ENCODE measurements around the gene FGF1.
A peak's percentile ranks its signal among the peaks of the same experiment; 100 is the strongest.

FGF1 gene

GRCh38 chr5:142640316-142641005, 45.4 kb downstream of the FGF1 start:
- DNase-seq, result no peak

- no peak for DNase-seq
Observed at GRCh38 chr5:142639455-142639854, 46.4 kb downstream of the FGF1 start.

DNA sequence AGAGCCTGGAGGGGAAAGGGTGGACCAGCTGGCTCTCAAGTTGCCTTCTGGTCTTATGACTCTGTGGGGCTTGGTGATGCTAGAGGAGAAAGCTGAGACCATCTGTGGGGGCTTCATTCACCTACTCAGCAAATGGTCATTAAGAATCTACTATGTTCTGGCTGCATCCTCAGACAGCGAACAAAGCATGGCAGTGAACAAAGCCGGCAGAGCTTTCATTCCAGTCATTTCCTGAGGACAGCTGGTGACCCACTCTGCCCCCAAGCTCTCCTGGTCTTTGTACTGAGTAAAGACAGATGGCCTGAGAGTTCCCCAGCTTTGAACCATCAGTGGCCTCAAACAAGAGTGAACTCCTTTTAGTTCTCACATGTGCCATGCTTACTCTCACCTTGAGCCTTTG, 48.0 kb downstream of the FGF1 start:
- no peak for DNase-seq

- peak; percentile 24 for DNase-seq
Observed at GRCh38 chr5:142636698-142637324, 49.1 kb downstream of the FGF1 start.

DNA sequence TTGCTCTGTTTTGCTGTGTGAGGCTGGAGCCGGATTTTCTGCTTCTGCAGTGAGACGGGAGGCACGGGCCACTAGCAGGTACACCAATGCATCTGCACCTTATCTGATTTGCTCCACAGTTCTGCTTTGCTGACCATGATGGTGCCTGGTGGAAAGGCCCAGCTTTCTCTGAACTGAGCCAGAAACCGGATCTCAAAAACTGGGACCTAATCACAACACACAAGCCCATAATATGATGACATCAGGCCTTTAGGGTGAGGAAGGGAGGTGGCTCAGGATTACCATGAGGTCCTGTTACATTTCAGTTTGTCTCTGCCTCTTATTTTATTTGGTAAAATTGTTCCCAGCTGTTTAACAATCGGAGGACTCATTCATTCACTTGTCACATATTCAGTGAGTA, 49.8 kb downstream of the FGF1 start:
- no peak for DNase-seq

GRCh38 chr5:142634216-142635011, 51.5 kb downstream of the FGF1 start:
- DNase-seq, result no peak

DNA sequence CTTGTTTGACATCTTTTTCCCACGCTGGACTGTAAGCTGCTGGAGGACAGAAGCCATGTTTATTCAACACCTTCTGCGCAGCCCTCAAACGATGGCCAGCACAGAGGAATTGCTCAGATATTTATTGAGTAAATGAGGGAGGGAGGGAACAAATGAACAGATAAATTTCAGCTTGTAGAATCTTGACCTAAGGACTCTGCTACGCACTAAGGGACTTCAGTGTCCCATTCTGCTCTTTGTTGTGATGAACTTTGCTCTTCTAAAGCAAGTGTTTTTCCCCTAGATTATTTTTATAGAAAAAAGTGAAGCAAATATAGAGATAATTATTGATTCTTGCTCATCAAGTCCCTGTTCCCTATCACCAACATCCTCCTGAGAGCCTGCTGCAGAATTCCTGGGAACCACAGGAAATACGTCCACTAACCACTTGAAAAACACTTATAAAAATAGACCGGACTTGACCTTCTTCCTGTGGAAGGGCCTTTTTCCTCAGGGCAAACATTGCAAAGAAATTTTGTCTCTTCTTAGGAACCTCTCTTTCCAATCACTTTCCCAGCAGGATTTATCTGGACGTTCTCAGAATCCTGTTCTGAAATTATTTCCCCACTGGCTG, 54.9 kb downstream of the FGF1 start:
- DNase-seq, result peak; percentile 61

DNA sequence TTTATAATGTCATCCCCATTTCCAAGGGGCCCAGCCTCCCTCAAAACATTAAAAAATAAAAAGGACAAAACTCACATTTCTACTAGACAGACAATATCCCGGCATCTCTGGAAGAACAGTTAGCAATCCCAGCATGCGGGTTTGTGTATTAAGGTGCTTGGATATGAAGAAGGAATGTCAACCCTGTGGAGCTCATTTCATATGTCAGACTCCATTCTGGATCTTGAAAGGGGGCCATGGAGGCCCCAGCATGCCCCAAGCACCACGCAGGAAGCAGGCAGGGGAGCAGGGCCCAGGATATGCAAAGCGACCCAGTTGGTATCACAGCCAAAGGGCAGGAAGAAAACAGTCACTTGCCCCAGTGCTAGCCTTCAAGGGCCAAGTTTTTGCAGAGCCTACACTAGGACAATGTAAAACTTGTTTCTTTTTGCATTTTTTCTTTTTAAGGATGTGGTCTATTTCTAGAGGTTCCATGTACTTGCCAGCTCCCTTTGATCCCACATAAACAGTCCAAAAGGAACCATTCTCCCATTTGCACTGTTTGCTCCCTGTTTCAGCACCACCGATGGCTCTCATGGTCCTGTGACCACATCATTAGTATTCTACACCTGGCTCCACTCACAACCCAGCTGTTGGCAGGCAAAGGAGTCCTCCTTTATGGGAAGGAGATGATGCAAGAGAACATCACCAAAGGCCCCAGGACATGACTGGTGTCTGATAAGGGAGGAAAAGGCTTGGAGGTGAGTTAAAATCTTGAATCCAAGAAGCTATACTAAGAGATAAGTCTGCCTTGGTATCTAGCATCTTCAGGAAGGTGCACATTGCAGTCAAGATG, 58.3 kb downstream of the FGF1 start:
- no peak for DNase-seq

- no peak for DNase-seq
Observed at GRCh38 chr5:142626786-142627185, 59.1 kb downstream of the FGF1 start.

GRCh38 chr5:142626099-142626498, 59.8 kb downstream of the FGF1 start:
- no peak for DNase-seq

- peak; percentile 93 for DNase-seq
Observed at GRCh38 chr5:142621227-142621626, 64.7 kb downstream of the FGF1 start.

DNA sequence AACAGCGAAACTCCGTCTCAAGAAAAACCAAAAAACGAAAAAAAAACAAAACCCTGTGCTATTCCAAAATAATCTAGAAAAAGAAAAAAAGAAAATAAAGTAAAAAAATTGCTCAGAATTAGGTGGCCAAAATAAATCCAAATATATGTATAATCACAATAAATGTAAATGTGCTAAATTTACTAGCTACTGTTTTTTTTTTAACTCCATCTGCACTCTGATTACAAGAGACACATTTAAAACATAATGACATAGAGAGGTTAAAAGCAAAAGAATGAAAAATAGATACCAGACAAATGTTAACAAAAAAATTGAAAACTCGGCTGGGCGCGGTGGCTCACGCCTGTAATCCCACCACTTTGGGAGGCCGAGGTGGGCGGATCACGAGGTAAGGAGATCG, 66.1 kb downstream of the FGF1 start:
- DNase-seq, result no peak

GRCh38 chr5:142618130-142618523, 67.8 kb downstream of the FGF1 start:
- DNase-seq, result peak; percentile 88

- no peak for DNase-seq
Observed at GRCh38 chr5:142617416-142618129, 68.3 kb downstream of the FGF1 start.

- DNase-seq, result no peak
Observed at GRCh38 chr5:142615948-142616347, 69.9 kb downstream of the FGF1 start.

DNA sequence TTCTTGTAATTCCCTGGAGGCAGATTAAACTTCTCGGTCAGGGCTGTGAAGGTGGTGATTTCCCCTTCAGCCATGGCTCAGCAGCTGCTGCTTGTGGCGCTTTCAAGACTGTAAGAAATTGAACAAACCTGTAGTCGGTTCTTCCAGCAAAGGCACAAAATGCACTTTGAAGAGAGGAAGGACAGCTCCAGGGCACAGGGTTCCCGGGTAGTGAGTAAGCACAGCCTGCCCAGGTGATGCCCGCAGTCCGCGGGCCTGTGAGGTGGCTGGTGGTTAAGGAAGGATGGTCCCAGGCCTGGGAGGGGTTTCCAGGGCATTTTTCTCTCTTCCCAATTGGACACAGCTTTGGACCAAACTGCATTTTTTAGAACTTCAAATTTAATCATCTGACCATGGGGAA, 71.8 kb downstream of the FGF1 start:
- no peak for DNase-seq

- DNase-seq, result peak; percentile 80
Observed at GRCh38 chr5:142613271-142613671, 72.6 kb downstream of the FGF1 start.

DNA sequence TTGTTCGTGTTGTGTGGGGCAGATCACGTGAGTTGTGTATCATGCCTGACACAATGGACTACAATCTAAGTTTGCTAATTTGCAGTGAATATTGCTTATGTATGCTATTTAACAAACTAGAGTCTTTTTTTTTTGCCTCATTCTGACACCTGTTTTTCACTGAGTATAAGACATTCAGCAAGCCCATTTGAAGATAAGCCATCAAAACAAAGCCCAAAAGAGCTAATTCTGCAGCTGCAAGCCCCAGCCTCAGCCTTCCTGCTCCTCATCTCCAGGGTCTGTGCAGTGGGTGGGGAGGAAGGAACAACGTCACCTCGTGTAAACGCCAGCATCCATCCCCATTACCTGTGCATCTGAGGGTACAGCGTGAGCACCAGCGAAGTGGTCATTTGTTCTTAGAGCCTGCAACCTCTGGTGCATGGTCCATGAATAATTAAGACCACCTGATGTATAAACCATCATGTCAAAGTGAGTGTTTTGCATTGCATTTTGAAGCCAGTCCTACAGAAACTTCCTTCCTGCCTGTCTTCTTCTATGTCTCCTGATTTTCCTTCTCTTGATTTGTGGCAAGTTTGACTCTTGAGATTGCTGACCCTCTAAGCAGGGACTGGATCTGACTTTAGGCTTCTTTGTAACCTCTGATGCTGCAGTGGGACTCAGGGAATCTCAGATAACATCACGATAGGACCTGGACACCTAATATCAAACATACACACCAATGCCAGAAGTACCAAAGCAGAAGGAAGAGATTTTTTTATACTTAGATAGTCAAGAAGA, 73.2 kb downstream of the FGF1 start:
- DNase-seq, result no peak

DNA sequence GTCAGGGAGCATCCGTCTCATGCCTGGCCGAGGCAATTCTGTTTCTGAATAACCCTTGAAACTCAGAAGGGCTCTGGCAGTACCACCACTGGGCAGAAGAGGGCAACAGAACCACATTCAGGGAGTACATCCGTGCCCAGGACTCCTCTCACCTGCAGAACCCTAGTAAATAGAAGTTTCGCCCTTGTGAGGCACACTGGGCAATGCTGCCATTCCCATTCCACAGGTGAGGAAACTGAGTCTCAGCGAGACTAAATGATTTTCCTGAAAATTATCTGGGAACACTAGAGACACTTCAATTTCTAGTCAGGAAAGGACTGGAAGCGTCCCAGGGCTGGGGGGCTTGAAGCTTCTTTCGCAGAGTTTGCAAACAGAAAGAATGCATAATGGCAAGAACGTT, 74.7 kb downstream of the FGF1 start:
- peak; percentile 59 for DNase-seq

DNA sequence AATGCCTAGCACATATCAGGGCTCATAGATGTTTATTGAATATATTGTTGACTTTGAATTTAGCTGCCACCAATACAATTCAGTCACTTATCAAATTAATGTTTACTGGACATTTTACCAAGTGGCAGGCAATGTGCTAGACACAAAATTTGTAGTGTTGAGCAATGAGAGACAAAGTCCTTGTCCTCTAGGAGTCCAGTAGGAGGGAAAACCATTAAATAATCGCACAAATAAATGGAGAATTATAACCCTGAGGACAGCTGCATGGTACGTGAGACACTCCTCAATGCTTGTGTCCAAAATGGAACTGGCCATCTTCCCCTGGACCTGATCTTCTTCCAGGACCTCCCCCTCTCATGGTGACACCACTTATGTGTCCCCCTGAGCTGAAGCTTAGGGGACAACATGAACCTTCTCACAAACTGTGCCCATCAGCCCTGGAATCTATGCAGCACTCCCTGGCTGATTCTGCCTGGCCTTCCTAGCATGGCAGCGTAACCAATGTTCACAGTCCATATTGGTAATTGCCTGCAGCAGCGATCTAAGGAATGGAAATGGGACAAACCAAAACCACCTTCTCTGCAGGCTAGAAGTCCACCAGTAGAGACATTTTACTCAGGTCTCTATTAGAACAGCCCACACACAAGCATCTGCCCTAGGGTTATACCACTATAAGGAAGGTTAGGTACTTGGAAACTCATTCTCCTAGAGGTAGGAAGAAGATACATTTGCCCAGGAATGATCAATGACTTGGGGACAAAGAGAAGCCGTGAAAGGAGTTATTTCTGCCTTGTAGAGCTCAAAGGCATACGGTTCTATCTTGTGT, 75.5 kb downstream of the FGF1 start:
- no peak for DNase-seq
